Midbrain (tissue), 1 donor: Measurements from ENCODE around the gene CCL20.
"Not testable (repeated sequence)": the region's sequence is repeated elsewhere in the genome, so short reads cannot be mapped to it uniquely, and the experiment has no call there.

Experiments used
- DNase-seq: peaks from one replicate; lab custom pipeline; 2025; lab: John Stamatoyannopoulos, UW

Gene CCL20, protein sequence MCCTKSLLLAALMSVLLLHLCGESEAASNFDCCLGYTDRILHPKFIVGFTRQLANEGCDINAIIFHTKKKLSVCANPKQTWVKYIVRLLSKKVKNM

DNA sequence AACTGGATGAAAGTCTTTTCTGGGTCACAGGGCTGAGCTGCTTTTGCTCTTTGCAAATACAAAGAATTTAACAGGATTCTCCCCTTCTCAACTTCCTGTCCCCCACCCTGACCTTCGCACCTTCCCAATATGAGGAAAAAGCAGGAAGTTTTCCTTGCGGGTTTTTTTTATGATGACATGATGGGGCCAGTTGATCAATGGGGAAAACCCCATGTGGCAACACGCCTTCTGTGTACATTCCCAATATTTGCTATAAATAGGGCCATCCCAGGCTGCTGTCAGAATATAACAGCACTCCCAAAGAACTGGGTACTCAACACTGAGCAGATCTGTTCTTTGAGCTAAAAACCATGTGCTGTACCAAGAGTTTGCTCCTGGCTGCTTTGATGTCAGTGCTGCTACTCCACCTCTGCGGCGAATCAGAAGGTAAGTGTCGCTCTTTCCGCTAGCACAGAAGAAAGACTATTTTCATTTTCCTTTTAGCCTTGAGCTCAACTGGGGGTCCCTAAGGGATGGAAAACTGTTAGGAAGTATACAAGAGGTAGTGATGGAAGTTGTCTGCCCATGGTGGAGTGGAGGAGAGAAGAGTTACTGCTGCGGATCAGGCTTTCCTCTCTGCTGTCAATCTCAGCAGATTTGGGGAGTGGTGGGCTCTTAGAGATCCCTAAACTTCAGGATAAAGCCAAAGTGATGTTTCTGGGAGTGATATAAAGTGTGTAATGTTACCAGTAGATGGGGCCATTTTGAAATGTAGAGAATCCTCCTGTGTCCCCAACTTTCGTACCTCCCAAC is at the start of gene CCL20:
Gene CCL20 (plus strand): TSS at position 281 of the 792 bp plus-strand sequence. CDS start 70 bp downstream, at position 351.
- DNase-seq = no peak

DNA sequence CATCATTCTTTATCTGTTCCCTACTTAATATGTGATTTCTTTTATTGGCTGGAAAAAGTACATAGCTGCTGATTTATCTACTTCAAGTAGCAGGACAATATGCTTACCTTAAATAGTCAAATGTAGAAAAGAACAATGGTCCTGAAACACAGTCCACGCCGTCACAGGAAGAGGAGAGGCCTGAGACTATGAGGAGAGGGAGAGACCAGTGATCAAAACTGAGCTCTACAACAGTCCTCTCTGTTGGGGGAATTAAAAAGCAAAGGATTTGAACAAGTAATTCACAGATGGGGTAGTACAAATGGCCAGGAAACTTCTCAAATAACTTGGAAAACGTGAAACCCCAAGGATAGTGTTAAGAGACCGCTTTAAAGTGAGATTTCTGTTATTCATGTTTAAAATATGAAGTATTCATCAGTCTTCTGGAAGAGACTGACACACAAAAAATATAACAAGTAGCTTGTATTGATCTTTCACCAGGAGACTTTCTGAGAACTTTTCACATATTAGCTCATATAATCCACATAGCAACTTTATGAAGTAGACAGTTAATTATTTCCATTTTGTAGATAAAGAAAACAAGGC is 47.8 kb upstream of the CCL20 start:
- DNase-seq = no peak

DNA sequence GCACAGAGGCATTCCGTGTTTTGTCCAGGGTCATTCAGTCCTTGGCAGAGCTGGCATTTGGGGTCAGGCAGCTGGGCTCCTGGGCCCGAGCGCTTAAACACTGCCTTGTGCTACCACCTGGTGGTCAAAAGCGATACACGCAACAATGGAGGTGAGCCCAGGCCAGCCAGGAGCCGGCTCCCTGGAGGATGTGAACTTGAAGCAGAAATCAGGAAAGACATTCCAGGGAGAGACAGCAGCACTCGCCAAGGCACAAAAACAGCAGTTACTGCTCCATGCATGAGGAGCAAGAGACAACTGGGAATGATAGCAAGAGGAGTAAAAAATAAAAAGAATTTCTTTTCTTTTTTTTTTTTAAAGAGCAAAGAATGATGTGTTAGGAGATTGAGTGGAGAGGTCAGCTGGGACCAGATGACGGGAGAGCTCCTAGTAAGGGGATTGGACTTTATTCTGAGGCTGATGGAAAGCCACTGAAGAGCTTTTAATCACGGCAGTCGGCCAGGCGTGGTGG is 47.2 kb upstream of the CCL20 start:
- DNase-seq = peak; percentile 74

DNA sequence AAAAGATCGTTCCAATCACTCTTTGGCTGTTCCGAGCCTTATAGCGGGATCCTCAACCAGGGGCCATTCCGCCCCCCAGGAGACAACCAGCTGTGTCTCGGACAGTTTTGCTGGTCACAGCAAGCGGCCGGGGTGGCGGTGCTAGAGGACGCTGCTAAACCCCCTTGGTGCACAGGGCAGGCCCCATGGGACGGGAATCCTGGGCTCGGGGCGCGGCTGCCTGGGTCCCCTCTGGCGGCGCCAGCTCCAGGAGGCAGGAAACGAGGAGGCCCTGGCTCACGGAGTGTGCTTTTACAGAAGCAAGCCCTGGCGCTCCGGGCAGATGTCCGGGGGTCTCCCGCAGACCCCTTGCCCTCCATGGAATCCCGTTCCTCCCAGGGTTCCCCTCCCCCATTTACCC is 45.8 kb upstream of the CCL20 start:
- no peak for DNase-seq

DNA sequence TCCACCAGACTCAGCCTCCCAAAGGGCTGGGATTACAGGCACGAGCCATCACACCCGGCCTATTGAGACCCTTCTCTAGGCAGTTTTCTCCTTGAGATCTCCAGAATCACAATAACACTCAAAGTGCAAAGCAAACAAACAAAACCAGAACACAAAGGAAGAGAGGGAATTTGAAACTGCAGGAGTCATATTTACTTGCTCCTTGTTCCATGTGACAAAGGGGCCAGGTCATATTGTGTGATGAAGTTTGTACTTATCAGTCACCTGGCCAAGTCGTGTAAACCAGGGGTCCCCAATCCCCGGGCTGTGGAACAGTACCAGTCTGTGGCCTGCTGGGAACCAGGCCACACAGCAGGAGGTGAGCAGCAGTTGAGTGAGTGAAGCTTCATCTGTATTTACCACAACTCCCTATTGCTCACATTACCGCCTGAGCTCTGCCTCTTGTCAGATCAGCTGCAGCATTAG is 41.4 kb upstream of the CCL20 start:
- DNase-seq = no peak

DNA sequence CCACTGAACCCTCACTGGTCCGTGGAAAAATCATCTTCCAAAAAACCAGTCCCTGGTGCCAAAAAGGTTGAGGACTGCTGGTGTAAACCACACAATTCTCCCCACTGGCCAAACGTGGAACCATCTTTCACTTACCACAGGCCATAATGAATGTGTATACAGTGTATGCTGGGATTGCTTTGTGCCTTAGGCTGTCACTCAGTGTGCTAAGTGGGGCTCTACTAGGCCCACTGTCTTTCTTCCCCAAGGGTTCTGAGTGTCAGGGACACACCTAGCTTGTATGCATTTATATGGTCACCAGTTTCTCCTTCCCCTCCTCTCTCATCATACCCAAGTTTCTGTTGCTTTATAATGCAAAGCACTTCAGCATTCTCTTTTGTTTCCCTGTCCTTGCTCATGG is 40.7 kb upstream of the CCL20 start:
- no peak for DNase-seq

DNA sequence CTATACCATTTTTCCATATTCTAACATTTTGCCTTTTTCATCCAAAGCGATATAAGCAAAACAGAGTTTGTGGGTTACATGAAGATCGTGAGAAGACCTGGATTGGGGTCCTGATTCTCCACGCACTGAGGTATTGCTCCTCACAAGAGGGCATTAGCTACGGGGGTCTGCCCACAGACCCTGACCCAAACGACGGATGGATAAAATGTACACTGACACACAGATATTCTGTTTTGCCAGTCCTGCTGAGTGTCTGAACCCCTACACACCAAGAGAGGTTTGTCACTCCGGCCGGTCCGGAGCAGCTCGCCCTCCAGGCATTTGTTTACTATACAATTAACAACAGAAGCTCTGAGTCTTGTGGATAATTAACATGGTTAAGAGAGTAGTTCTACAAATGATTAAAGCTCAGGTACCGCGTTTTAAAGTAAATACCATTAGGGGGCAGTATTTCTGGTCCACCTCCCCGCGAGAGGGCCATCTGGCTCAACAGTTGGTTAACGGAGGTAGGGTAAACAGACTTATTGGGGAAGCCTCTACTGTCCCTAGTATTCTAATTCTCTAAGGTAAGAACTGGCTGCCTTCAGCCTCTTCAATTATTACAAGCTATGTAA is 39.5 kb upstream of the CCL20 start:
- no peak for DNase-seq

DNA sequence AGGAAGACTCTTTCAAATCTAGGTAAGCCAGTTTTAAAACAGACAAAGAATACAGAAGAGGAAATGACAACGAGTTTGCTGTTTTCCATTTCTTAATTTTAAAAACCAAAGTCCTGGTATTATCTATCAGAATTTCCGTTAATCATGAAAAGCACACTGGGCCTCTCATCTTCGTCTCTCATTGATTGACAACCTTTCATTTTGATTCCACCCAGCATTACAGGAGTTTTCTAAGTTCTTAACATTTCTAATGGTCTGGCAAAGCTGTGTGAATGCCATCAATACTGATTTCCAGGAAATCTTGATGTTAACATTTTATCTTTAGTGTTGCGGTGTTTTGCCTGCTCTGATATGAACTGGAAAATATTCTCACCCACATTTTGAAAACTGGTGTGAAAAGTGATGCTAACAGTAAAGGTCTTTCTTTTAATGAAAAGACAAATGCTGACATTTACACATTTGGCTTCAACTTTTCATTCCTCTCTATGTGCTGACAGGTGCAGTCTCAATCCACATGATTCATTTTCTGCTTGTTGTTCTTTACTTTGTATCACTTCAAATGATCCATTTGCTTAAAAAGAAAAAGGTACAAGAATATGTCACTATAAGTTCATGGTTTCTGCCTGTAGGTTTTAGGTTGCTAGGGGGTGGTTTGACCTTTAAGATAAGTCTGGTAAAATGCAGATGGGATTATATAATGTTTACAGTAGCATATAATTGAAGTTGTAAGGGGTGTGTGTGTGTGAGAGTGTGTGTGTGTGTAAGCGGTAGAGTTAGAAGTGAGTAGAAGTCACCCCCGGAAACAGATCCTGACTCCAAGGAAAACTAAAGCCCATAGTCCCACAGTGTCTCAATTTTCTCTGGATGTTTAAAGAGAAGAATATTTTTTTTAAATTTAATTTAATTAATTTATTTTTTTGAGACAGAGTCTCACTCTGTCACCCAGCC is 38.5 kb upstream of the CCL20 start:
- DNase-seq = no peak

DNA sequence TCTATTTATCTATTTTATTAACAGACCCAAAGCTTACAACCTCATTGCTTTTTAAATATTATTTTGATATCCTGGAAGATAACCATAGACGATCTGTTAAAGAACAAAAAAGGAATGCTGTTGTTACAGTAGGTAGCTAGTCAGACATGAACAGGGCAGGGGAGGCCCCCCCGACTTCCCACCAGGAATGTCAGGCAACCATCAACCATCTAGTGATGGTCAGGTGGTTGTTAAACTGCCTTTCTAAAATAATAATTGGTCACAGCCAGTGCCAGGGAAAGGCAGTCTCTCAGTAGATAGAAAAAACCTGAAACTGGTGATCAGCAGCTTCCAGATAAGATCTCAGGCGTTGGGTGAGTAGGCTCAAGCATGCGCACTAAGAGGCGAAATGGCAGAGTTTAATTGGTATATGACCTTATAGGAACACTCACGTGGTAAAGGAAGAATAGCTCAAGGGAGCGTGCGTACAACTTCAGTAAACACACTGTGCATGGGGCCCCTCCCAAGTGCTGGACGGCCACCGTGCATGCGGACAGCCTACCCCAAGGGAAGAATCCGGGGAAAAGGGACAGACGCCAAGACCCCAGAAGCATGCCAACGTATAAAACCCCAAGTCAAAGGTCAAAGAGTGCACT is 32.5 kb upstream of the CCL20 start:
- no peak for DNase-seq

DNA sequence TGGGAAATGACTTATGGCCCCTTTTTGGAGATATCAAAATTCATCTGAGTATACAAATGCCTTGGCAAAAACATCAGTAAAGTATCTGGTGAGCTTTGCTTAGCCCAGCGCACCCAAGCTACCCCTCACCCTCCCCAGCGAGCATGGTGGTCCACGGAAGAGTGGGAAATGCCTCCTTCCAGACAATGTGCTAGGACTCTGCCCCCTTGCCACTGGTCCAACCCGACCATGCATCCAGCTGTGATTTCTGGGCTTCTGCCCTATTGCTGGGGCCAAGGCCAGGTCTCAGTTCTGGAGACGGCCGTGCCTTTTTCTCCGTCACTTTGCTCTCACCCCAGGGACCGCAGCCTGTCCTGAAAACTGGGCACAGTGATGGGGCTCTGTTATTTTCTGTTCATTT is 31.8 kb upstream of the CCL20 start:
- DNase-seq = no peak

DNA sequence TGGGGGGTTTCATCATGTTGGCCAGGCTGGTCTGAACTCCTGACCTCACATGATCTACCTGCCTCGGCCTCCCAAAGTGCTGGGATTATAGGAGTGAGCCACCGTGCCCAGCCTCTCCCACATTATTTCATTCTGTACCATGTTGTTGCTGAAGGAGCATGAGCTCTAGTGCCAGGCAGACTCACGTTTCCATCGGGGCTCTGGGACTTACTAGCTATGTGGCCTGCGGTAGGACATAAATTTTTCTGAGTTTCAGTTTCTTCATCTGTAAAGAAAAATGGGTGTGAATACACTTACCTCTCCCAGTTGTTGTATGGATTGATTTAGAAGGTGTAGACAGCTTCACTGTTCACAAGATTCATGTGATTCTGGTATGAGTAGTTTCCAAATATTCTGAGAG is 30.8 kb upstream of the CCL20 start:
- no peak for DNase-seq

DNA sequence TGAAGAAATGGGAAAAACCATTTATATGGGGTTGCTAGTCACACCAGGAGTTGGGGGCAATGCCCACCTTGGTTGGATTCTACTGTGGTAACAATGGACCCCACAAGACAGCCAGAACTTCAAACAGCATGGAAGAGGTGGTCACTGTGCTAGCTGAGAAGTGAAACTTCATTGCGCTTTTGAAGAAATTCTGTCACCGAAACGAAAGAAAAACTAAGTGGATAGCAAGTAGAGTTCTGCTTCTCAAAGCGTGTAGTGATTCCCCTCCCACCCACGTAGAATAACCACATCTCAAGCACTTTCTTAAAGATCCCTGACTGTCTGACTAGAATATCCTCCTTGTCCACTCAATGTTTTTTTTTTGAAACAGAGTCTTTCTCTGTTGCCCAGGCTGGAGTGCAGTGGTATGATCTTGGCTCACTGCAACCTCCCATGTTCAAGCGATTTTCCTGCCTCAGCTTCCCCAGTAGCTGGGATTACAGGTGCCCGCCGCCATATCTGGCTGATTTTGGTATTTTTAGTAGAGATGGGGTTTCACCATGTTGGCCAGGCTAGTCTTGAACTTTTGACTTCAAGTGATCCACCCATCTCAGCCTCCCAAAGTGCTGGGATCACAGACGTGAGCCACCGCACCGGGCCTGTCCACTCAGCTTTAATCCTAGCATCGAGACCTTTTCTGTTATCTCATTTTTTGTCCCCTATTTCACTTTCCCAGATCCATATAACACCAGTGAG is 30.1 kb upstream of the CCL20 start:
- DNase-seq = peak; percentile 16

DNA sequence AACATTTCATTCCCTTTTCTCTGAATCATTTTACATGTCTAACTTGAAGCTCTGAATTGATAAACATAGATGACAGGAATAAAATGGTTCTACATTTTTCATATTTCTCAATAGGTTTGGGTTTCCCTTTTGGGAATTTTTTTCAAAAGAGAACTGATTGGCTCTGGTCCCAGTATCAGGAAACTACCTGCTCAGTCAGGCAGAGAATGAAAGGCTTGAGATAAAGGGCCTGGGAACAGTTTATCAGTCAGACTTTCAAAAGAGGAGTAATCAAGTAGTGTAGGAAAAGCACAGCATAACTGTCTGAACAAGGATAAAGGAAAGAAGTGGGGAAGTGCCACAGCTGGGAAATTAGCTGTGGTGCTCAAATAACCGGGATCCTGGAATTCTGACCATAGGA is 28.3 kb upstream of the CCL20 start:
- no peak for DNase-seq

DNA sequence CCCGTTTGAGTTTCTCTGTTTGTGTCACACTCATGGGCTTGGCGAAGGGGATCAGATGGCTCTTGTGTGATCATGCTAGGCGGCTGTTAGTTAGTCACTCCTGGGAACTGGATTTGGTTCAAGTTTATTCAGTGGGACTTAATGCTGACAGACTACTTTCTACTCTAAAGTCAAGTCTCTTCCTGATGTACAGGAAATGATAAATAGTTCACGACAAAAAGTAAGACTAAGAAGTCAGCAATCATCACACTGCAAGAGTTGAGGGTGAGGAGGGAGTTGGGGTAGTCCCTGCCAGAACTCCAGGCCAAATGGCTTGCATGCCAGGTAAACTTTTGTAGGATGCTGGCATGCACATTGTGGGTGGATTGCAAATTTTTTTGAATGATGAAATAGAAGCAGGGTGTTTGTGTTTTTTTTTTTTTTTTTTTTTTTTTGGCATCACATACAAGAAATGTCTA is 25.1 kb upstream of the CCL20 start:
- DNase-seq = no peak

DNA sequence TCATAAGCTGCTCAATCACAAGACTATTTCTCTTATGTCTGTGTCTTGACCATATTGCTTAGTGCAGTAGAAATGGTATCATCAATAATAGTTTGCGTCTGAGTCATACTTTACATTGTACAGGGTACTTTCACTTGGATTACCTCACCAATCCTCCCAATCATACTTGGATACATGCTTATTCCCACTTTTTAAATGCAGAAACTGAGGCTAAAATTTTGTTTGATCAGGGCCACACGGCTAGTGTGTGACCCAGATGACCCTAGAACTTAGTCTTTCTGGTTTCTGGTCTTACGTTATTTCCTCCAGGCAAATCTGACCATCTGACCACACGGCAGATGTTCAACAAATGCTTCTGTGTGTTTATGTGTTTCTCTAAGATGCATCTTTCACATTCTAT is 23.8 kb upstream of the CCL20 start:
- DNase-seq = no peak

DNA sequence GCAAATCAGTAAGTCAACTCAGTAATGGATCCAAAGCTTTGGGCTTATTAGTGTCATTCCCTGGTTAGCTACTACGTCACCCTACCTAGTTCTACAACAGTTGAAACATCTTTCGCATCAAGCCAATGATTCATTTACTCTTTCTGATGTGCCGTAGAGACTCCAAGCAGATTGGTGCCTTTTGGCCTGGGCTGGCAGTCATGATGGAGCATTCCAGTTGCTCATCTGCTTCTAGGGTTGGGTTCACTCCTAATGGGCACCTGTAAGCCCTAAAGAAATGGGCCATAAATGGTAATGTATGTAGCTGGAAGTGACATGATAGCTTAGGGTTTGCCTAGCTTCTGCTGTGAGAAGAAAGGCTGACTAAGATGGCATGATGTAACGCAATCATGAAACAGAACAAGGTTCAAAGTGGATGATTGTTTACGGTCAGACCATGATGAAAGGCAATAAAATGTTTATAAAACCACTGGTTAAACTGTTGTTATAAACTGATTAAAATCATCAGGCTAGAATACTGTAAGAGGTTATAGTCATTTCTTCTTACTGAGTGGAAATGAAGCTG is 20.4 kb upstream of the CCL20 start:
- no peak for DNase-seq

DNA sequence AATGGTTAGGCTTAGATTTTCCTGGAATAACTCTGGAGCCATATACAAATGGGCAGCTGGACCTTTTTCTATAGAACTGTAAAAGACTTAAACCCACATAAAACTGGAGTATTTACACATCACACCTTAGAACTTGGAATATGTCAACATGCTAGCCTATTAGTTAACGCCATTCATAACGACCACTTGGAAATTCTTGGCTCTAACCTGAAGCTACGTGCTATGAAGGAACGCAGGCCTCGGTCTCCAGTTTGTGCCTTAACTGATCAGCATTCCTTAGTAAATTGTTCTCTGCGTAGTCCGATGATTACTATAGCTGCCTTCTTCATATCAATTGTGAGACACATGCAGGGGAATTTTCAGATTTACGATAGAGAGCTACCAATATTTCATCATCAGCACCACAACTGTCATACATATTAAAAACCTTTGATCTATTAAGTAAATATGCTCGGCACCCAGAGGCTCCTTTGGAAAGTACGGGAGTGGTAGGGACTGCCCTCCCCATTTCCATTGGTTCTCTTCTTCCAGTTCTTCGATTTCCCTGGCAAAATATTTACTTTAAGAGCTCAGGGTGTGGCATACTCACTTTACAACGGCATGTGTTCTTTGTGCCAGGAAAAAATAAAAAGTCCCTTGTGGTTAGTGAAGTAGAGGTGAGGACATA is 17.5 kb upstream of the CCL20 start:
- DNase-seq = no peak

DNA sequence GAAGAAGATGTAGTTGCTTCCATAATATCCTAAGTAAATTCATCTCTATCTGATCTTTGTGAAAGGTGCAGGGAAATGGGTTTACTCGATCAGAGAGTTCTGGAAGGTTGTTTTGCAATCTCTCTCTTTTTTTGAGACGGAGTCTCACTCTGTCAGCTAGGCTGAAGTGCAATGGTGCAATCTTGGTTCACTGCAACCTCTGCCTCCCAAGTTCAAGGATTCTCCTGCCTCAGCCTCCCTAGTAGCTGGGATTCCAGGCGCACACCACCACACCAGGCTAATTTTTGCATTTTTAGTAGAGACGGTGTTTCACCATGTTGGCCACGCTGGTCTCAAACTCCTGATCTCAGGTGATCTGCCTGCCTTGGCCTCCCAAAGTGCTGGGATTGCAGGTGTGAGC is 16.9 kb upstream of the CCL20 start:
- DNase-seq = not testable (repeated sequence)

DNA sequence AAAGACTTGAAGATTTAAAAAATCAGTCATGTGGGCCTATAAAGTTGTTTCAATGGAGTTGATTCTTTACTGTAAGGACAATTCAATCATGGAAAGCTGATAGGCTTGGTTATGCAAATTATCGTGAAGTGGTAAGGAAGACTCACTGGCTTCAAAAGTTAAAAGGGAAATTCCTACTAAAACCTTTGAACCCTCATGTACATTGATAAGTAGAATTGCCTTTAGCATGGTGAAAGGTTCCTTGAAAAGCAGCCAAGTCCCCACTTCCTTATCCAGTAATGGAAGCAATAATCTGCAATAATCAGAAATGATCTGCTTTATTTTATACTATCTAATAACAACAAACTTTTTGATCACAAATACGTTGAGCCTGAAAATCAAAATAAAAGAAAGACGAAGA is 14.4 kb upstream of the CCL20 start:
- DNase-seq = no peak

DNA sequence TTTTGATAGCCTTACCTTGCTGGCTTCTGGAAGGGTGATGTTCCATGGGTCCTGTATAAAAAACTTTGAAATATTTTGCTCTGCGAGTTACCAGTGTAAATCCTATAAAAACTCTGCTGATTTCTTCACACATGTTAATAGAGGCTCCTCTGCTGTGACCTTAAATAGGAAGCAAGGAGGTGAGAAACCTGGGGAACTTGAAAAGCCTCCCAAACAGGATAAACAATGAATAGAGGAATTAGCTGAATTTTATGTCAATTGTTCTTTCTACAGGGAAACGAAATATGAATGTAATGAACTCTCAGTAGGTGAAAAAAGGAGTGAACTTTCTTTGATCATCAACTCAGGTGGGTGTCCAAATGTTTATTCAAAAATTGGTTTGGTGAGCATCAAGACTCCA is 10.8 kb upstream of the CCL20 start:
- DNase-seq = no peak
